K562 (cell line): ENCODE measurements around the gene C1orf216.

Experiments used
- CBX8 ChIP-seq: fragments of 200-600 bp; sonication (generic); IDR thresholded peaks from 2 replicates; pipeline ENCODE4 v1.6.1; 2012; ENCODE audit warnings: borderline replicate concordance, mixed run types, low read depth, mild to moderate bottlenecking, moderate library complexity, mixed read lengths, low read length, control low read depth, inconsistent platforms; ENCODE audit not compliant: poor library complexity, severe bottlenecking; ENCODE audit errors: extremely low read depth
- FOXJ3 ChIP-seq: sonication (generic); formaldehyde crosslinking; IDR thresholded peaks from 2 replicates; pipeline ENCODE4 v1.4.0; 2020; ENCODE audit warnings: mild to moderate bottlenecking, missing genetic modification reagents
- FUS ChIP-seq: fragments of 200-400 bp; formaldehyde crosslinking; optimal IDR thresholded peaks from 2 replicates; pipeline ENCODE3; 2017; ENCODE audit warnings: low read depth, low read length
- HMGXB4 ChIP-seq: sonication (generic); formaldehyde crosslinking; IDR thresholded peaks from 2 replicates; pipeline ENCODE4 v1.8.1; 2023; ENCODE audit warnings: mild to moderate bottlenecking, missing genetic modification reagents
- MAFK ChIP-seq: IDR thresholded peaks from 2 replicates; pipeline ENCODE4 v1.6.1; 2011; ENCODE audit warnings: low read length, improper control_type of control experiment
- POLR2A ChIP-seq: fragments of 450-650 bp; conservative IDR thresholded peaks from 2 replicates; pipeline ENCODE4 v1.6.1; 2016
- PURB ChIP-seq: sonication (generic); formaldehyde crosslinking; IDR thresholded peaks from 2 replicates; pipeline ENCODE4 v1.9.0; 2021; ENCODE audit warnings: low read depth, mild to moderate bottlenecking, missing genetic modification reagents
- SRSF7 ChIP-seq: fragments of 200-400 bp; formaldehyde crosslinking; optimal IDR thresholded peaks from 2 replicates; pipeline ENCODE3; 2017; ENCODE audit warnings: mild to moderate bottlenecking, low read depth, low read length
- TEAD2 ChIP-seq: fragments of 450-650 bp; IDR thresholded peaks from 2 replicates; pipeline ENCODE4 v1.6.1; 2016; ENCODE audit warnings: missing genetic modification characterization, control low read depth, missing compliant biosample characterization
- ZNF583 ChIP-seq: fragments of 250-450 bp; sonication (Bioruptor Pico); IDR thresholded peaks from 2 replicates; pipeline ENCODE4 v1.4.0; 2020

GRCh38 chr1:35707601-35708440, 10.9 kb downstream of the C1orf216 start:
- TF ChIP-seq ZNF583 (CRISPR knock-in tag) (no peak), FOXJ3 (CRISPR knock-in tag) (no peak), MAFK (no peak), TEAD2 (tag) (no peak), SRSF7 (no peak), CBX8 (no peak), FUS (no peak), POLR2A (no peak), PURB (no peak), HMGXB4 (no peak)
